ENCODE data around the gene MTA1.

MTA1 gene

GRCh38 chr14:105422695-105423487, 3.3 kb downstream of the MTA1 start:
- TF ChIP-seq FOXP2 (optimal IDR thresholded peaks at IDR 0.05; ENCODE audit: borderline replicate concordance, extremely low read depth, extremely low read length, insufficient read depth) (no peak), TAF1 (IDR thresholded peaks at IDR 0.05; ENCODE audit: borderline replicate concordance, insufficient read depth, low read length) (no peak), SIN3A (IDR thresholded peaks at IDR 0.05; ENCODE audit: borderline replicate concordance, insufficient read depth, low read length) (no peak), POLR2AphosphoS5 (IDR thresholded peaks at IDR 0.05; ENCODE audit: low read depth, low read length) (no peak)
- TF ChIP-seq, protein P1, sequence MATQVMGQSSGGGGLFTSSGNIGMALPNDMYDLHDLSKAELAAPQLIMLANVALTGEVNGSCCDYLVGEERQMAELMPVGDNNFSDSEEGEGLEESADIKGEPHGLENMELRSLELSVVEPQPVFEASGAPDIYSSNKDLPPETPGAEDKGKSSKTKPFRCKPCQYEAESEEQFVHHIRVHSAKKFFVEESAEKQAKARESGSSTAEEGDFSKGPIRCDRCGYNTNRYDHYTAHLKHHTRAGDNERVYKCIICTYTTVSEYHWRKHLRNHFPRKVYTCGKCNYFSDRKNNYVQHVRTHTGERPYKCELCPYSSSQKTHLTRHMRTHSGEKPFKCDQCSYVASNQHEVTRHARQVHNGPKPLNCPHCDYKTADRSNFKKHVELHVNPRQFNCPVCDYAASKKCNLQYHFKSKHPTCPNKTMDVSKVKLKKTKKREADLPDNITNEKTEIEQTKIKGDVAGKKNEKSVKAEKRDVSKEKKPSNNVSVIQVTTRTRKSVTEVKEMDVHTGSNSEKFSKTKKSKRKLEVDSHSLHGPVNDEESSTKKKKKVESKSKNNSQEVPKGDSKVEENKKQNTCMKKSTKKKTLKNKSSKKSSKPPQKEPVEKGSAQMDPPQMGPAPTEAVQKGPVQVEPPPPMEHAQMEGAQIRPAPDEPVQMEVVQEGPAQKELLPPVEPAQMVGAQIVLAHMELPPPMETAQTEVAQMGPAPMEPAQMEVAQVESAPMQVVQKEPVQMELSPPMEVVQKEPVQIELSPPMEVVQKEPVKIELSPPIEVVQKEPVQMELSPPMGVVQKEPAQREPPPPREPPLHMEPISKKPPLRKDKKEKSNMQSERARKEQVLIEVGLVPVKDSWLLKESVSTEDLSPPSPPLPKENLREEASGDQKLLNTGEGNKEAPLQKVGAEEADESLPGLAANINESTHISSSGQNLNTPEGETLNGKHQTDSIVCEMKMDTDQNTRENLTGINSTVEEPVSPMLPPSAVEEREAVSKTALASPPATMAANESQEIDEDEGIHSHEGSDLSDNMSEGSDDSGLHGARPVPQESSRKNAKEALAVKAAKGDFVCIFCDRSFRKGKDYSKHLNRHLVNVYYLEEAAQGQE (IDR thresholded peaks at IDR 0.05; ENCODE audit: insufficient read depth in 1 of 2, low read depth in 2 of 2, low read length in 2 of 2): no peak

- TF ChIP-seq POLR2AphosphoS5 (IDR thresholded peaks at IDR 0.05; ENCODE audit: low read depth, low read length) (no peak), FOXP2 (optimal IDR thresholded peaks at IDR 0.05; ENCODE audit: borderline replicate concordance, extremely low read depth, extremely low read length, insufficient read depth) (no peak), SIN3A (IDR thresholded peaks at IDR 0.05; ENCODE audit: borderline replicate concordance, insufficient read depth, low read length) (no peak), TAF1 (IDR thresholded peaks at IDR 0.05; ENCODE audit: borderline replicate concordance, insufficient read depth, low read length) (no peak)
- TF ChIP-seq, protein P1 (IDR thresholded peaks at IDR 0.05; ENCODE audit: insufficient read depth in 1 of 2, low read depth in 2 of 2, low read length in 2 of 2): no peak
Measured at GRCh38 chr14:105423488-105424195, 4.0 kb downstream of the MTA1 start.

DNA sequence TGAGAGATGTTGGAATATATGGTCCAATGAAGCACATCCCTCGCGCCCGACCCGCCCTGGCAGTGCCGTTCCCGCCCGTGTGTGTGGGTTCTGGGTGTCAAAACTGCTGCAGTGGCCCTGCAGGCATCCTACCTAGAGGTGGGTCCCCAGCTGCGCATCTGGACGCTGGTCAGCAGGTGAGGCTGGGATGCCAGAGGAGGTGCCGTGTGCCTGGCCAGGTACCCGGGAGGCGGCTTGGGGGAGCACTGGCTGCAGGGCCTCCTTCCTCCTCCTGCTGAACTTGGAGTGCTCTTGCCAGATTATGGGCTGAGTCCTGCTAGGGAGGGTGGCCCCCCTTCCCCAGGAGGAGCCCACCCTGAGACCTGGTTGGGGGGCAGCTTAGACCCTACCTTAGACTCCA, 5.2 kb downstream of the MTA1 start:
- TF ChIP-seq SIN3A (IDR thresholded peaks at IDR 0.05; ENCODE audit: borderline replicate concordance, insufficient read depth, low read length) (no peak), FOXP2 (optimal IDR thresholded peaks at IDR 0.05; ENCODE audit: borderline replicate concordance, extremely low read depth, extremely low read length, insufficient read depth) (no peak)
- TF ChIP-seq, protein P1 (IDR thresholded peaks at IDR 0.05; ENCODE audit: insufficient read depth in 1 of 2, low read depth in 2 of 2, low read length in 2 of 2): no peak

DNA sequence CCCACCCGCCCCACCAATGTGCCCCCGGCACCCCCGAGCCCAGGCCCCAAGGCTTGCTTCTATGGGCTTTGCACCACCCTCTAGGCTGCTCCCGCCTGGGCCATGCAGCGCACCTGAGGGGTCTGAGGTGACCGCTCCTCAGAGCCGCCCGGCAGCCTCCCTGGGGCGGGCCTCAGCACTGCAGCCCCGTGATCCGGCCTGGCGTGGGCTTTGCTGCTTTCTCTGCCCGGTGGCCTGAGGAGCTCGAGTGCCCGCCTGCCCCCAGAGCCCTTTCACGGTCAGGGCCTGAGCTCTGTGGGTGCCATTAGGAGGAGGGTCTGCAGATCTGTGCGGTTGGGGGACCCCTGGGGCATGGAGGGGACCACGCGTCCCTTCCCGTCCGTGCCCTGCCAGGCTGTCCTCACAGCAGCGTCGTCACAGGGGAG, 6.2 kb downstream of the MTA1 start:
- TF ChIP-seq TAF1 (IDR thresholded peaks at IDR 0.05; ENCODE audit: borderline replicate concordance, insufficient read depth, low read length) (no peak), SIN3A (IDR thresholded peaks at IDR 0.05; ENCODE audit: borderline replicate concordance, insufficient read depth, low read length) (no peak), POLR2AphosphoS5 (IDR thresholded peaks at IDR 0.05; ENCODE audit: low read depth, low read length) (no peak), FOXP2 (optimal IDR thresholded peaks at IDR 0.05; ENCODE audit: borderline replicate concordance, extremely low read depth, extremely low read length, insufficient read depth) (no peak)
- TF ChIP-seq, protein P1 (IDR thresholded peaks at IDR 0.05; ENCODE audit: insufficient read depth in 1 of 2, low read depth in 2 of 2, low read length in 2 of 2): no peak

All from PFSK-1 (cell line).